GM12878 (cell line): ENCODE results near the gene RAB3C.

Source experiments
- BHLHE40 ChIP-seq, 2 experiments: fragments of 450-650 bp in 1 of 2; IDR thresholded peaks; 2 replicates each; pipeline ENCODE4 v1.6.1; 2011 to 2017; ENCODE audit warnings: low read depth in 2 of 2, borderline replicate concordance in 1 of 2, improper control_type of control experiment in 1 of 2, low read length in 1 of 2, mild to moderate bottlenecking in 1 of 2
- BRCA1 ChIP-seq: IDR thresholded peaks from 2 replicates; pipeline ENCODE4 v1.6.1; 2011; ENCODE audit warnings: low read depth, low read length, improper control_type of control experiment
- CBFB ChIP-seq: IDR thresholded peaks from 2 replicates; pipeline ENCODE4 v1.6.1; 2016; ENCODE audit warnings: antibody characterized with exemption, low read depth
- CTCF ChIP-seq, 3 experiments: IDR thresholded peaks in 2 of 3; conservative IDR thresholded peaks in 1 of 3; 2 replicates each; pipeline ENCODE4 v1.5.1; 2011; ENCODE audit warnings: low read depth in 3 of 3, low read length in 3 of 3, mild to moderate bottlenecking in 3 of 3, control low read depth in 2 of 3, moderate library complexity in 2 of 3, inconsistent platforms in 1 of 3, mixed read lengths in 1 of 3; ENCODE audit not compliant: control insufficient read depth in 2 of 3, insufficient read depth in 1 of 3; ENCODE audit errors: extremely low read depth in 1 of 3
- RAD21 ChIP-seq: IDR thresholded peaks from 2 replicates; pipeline ENCODE4 v1.6.1; 2011; ENCODE audit warnings: mild to moderate bottlenecking, low read depth, low read length, moderate library complexity; ENCODE audit not compliant: insufficient read depth
- USF2 ChIP-seq: IDR thresholded peaks from 2 replicates; pipeline ENCODE4 v1.6.1; 2011; ENCODE audit warnings: low read depth, low read length, improper control_type of control experiment, borderline replicate concordance
- TF ChIP-seq, protein P1 (sequence below): IDR thresholded peaks from 2 replicates; pipeline ENCODE4 v1.6.1; 2012; ENCODE audit warnings: mild to moderate bottlenecking, low read depth, low read length
- TF ChIP-seq, protein P2 (sequence below): fragments of 150-350 bp; IDR thresholded peaks from 2 replicates; pipeline ENCODE4 v1.6.1; 2016; ENCODE audit warnings: low read depth, low read length
- TF ChIP-seq, protein P3 (sequence below): IDR thresholded peaks from 2 replicates; pipeline ENCODE4 v1.6.1; 2012; ENCODE audit warnings: low read depth, low read length, improper control_type of control experiment

DNA sequence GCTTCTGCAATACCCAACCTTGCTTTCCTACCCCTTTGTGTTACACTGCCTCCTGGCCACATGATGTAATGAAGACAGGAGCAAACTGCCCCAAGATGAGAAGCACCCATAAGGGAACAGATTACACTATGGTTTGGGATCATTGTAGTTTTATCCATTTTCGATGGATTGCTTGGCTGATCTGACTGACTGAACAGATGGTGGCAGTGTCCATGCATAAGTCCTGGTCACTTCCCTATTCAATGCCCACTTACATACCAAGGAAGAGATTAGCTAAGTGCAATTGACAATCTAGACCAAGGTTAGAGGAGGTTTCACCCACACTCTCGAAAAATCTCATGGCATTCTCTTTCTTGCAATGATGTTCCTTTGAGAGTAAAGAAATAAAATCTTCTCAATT is 319.9 kb downstream of the RAB3C start:
- TF ChIP-seq, protein P1, sequence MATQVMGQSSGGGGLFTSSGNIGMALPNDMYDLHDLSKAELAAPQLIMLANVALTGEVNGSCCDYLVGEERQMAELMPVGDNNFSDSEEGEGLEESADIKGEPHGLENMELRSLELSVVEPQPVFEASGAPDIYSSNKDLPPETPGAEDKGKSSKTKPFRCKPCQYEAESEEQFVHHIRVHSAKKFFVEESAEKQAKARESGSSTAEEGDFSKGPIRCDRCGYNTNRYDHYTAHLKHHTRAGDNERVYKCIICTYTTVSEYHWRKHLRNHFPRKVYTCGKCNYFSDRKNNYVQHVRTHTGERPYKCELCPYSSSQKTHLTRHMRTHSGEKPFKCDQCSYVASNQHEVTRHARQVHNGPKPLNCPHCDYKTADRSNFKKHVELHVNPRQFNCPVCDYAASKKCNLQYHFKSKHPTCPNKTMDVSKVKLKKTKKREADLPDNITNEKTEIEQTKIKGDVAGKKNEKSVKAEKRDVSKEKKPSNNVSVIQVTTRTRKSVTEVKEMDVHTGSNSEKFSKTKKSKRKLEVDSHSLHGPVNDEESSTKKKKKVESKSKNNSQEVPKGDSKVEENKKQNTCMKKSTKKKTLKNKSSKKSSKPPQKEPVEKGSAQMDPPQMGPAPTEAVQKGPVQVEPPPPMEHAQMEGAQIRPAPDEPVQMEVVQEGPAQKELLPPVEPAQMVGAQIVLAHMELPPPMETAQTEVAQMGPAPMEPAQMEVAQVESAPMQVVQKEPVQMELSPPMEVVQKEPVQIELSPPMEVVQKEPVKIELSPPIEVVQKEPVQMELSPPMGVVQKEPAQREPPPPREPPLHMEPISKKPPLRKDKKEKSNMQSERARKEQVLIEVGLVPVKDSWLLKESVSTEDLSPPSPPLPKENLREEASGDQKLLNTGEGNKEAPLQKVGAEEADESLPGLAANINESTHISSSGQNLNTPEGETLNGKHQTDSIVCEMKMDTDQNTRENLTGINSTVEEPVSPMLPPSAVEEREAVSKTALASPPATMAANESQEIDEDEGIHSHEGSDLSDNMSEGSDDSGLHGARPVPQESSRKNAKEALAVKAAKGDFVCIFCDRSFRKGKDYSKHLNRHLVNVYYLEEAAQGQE: no peak
- TF ChIP-seq CTCF (IDR thresholded peaks at IDR 0.05 in 2 of 3, conservative IDR thresholded peaks at IDR 0.05 in 1 of 3; ENCODE audit: control insufficient read depth in 2 of 3, extremely low read depth in 1 of 3, insufficient read depth in 1 of 3, low read depth in 3 of 3, low read length in 3 of 3) (no peak), CBFB (no peak), BRCA1 (no peak), BHLHE40 (IDR thresholded peaks at IDR 0.05; ENCODE audit: borderline replicate concordance in 1 of 2, low read depth in 2 of 2, low read length in 1 of 2) (no peak), RAD21 (no peak), USF2 (no peak)
- TF ChIP-seq, protein P2, sequence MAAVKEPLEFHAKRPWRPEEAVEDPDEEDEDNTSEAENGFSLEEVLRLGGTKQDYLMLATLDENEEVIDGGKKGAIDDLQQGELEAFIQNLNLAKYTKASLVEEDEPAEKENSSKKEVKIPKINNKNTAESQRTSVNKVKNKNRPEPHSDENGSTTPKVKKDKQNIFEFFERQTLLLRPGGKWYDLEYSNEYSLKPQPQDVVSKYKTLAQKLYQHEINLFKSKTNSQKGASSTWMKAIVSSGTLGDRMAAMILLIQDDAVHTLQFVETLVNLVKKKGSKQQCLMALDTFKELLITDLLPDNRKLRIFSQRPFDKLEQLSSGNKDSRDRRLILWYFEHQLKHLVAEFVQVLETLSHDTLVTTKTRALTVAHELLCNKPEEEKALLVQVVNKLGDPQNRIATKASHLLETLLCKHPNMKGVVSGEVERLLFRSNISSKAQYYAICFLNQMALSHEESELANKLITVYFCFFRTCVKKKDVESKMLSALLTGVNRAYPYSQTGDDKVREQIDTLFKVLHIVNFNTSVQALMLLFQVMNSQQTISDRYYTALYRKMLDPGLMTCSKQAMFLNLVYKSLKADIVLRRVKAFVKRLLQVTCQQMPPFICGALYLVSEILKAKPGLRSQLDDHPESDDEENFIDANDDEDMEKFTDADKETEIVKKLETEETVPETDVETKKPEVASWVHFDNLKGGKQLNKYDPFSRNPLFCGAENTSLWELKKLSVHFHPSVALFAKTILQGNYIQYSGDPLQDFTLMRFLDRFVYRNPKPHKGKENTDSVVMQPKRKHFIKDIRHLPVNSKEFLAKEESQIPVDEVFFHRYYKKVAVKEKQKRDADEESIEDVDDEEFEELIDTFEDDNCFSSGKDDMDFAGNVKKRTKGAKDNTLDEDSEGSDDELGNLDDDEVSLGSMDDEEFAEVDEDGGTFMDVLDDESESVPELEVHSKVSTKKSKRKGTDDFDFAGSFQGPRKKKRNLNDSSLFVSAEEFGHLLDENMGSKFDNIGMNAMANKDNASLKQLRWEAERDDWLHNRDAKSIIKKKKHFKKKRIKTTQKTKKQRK: no peak
- TF ChIP-seq, protein P3, sequence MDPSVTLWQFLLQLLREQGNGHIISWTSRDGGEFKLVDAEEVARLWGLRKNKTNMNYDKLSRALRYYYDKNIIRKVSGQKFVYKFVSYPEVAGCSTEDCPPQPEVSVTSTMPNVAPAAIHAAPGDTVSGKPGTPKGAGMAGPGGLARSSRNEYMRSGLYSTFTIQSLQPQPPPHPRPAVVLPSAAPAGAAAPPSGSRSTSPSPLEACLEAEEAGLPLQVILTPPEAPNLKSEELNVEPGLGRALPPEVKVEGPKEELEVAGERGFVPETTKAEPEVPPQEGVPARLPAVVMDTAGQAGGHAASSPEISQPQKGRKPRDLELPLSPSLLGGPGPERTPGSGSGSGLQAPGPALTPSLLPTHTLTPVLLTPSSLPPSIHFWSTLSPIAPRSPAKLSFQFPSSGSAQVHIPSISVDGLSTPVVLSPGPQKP: no peak
